CD4-positive, alpha-beta T cell treated with Interleukin-15 for 4 hours (primary cell): ENCODE results near the gene ANKRD63.

ENCODE experiments used
- DNase-seq: peaks from one replicate; pipeline ENCODE4 v3.0.0-alpha.2; 2020; ENCODE audit warnings: low spot score

ANKRD63 gene

GRCh38 chr15:40313531-40314398 is 30.9 kb upstream of the ANKRD63 start:
- peak; percentile 61 for DNase-seq

GRCh38 chr15:40312370-40313158 is 29.7 kb upstream of the ANKRD63 start:
- no peak for DNase-seq

- no peak for DNase-seq
Observed at GRCh38 chr15:40310993-40311392, 28.1 kb upstream of the ANKRD63 start.

GRCh38 chr15:40310001-40310959 is 27.4 kb upstream of the ANKRD63 start:
- peak; percentile 67 for DNase-seq

DNA sequence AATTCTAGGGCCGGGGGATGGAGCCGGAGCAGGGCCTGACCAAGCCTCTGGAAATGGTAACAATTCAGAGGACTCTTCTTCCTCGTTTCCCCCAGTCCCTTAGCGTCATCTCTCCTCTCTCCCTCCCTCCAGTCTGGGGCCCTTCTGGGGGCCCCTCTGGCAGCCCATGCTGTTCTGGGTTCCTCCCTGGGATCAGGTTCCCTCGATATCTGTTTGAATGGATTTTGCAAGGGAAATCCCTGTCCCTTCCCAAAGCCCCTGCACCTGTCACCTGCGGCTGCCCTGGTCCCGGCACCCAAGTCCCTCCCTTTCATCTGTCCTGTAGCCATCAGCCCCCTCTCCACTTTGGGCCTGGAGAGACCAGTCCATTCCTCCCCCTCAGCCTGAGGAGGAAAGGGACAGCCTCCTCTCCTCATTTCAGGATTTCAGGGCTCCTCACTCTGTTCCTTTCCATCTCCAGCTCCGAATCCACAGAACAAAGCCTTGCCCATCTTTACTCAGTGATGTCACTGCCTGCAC is 26.5 kb upstream of the ANKRD63 start:
- no peak for DNase-seq

DNA sequence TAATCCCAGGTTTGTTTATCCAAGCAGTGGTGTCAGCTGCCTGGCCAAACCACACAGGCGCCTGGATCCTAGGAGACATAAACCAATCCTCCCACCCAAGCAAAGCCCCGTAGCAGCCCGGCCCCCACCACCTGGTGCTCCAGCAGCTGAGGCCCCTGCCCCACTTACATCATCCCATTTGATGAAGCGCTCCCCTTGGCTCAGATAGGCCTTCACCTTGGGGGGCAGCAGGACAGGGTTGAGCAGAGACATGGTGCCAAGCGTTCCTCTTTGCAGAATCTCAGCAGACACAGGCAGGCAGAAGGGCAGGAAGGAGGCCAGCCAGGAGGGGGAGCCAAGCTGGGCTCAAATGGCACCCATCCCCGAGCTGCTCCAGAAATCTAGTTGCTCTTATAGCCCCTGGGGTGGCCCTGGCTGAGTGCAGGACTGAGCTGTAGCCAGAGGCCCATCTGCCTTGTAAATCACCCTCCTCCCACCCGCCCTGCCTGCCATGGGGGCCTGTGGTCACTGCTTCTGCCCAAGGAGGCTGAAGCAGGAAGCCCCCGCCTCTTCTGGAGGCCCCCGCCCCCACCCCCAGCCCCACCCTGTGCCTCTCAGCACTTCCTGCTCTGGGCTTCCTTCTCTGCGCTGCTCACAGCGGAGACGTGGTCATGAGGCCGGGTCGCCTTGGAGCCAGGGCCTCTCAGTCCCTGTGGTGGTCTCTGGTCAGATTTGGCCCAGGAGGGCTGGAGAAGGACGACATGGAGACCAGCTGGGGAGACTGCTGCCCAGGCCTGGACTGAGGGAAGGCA is 24.8 kb upstream of the ANKRD63 start, which contains the start of gene PLCB2:
Gene PLCB2 (minus strand): TSS at position 515 of the 791 bp plus-strand sequence. CDS start 263 bp downstream, at position 252.
- DNase-seq = peak; percentile 62

GRCh38 chr15:40306908-40307307 is 24.0 kb upstream of the ANKRD63 start:
- no peak for DNase-seq

DNA sequence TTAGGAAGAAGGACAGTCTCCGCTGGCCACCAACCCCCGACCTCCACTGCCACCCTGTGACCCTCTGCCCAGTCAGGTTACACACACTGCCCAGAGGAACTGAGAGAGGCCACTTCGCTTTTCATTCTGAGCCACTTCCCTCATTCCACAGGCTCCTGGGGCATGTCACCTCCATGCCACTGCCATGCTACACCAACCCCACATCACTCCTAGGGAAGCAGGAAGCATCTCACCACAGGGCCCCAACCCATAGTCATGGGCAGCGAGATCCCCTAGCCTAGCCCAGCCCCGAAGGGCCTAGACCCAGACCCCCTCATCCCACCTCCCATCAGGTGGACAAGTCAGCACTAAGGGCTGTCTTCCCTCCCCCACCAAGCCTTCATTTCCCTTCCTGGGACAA is 23.5 kb upstream of the ANKRD63 start:
- no peak for DNase-seq

- no peak for DNase-seq
Observed at GRCh38 chr15:40305281-40305680, 22.4 kb upstream of the ANKRD63 start.

GRCh38 chr15:40303576-40303975 is 20.7 kb upstream of the ANKRD63 start:
- DNase-seq = no peak

GRCh38 chr15:40302981-40303380 is 20.1 kb upstream of the ANKRD63 start:
- no peak for DNase-seq

- DNase-seq = no peak
Observed at GRCh38 chr15:40302288-40302886, 19.5 kb upstream of the ANKRD63 start.

GRCh38 chr15:40301467-40302179 is 18.8 kb upstream of the ANKRD63 start:
- DNase-seq = no peak

DNA sequence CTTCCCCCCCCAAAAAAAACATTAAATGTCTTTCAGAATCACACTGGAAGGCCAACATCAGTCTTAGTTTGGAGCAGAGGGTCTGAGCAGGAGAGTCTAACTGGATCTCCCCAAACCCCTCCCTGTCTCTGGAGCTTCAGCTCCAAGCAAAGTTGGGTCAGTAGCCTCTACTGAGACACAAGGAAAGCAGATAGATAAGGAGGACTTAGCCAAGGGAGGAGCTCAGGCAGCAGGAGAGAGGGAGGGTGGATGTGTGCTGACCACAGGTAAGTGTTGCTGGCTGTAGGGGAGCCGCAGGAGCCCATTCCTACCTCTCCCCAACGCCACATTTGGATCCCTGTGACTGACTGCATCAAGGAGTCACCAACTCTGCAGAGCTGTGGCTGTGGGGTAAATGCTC is 17.9 kb upstream of the ANKRD63 start:
- DNase-seq = no peak

DNA sequence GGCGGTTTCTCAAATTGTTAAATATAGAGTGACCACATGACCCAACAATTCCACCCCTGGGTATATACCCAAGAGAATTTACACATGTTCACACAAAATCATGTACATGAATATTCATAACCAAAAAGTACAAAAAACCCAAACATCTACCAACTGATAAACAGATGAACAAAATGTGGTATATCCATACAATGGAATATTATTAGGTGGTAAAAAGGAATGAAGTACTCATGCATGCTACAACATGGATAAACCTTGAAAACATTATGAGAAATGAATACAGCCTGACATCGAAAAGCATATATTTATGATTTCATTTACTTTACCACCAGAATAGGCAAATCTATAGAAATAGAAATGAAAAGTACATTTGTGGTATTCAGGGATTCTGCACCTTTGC is 17.5 kb upstream of the ANKRD63 start:
- no peak for DNase-seq

DNA sequence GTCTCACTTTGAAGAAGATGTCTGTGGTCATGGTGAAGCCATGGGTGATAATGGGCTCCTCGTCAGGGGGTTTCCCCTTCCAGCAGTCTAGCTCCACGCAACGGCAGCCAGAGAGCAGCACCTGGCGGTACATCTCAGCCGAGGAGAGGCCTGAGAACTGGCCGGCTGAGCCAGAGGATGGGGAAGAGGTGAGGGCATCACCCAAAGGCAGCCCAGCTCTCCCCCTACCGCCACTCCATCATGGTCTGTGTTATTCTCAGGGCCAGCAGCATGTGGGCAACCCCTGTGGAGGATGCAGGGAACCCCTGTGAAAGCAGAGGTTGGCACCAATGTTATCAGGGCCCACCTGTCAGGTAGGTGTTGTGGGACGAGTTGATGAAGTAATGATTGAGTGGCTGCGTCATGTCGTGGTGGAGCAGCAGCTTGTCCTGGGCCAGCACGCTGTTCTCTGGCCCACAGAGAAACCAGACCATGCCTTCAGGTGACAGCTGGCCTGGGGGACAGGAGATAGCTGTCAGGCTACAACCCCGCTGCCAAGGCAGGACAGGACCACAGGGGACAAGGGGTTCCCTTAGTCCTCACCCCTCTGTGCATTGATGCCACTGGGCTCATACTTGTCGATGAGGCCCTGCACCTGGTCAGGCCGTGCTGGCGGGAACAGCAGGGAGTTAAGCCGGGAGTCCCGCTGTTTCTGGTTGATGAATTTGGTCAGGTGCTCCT is 15.5 kb upstream of the ANKRD63 start:
- no peak for DNase-seq

- DNase-seq = no peak
Observed at GRCh38 chr15:40297356-40297755, 14.5 kb upstream of the ANKRD63 start.

- no peak for DNase-seq
Observed at GRCh38 chr15:40296561-40297230, 13.8 kb upstream of the ANKRD63 start.
